GM19023 (cell line): ENCODE measurements around the gene TRAPPC8.

ENCODE experiments used
- ATAC-seq: cut with Tn5 transposase; IDR thresholded peaks from one replicate; pipeline ENCODE4 v1.9.1; 2021; ENCODE audit warnings: mild to moderate bottlenecking, moderate library complexity; ENCODE audit not compliant: unreplicated experiment

Gene TRAPPC8

DNA sequence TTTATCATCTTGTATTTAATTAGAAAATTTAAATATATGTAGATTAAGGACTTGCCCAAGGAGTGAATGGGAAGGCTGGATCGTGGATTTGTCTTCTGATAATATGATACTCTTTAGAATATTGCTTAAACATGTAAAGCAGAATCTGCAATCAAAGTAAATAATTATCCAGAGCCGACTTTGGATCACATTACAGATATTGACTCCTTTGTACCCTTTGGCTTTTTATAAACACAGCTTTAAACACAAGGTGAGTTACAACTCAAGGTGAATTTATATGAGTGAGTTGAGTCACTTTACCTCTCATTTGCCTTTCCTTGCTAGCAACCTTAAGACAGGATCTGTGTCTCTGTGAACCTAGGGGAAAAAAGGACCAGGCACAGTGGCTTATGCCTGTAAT, 144.5 kb downstream of the TRAPPC8 start:
- ATAC-seq: no peak

DNA sequence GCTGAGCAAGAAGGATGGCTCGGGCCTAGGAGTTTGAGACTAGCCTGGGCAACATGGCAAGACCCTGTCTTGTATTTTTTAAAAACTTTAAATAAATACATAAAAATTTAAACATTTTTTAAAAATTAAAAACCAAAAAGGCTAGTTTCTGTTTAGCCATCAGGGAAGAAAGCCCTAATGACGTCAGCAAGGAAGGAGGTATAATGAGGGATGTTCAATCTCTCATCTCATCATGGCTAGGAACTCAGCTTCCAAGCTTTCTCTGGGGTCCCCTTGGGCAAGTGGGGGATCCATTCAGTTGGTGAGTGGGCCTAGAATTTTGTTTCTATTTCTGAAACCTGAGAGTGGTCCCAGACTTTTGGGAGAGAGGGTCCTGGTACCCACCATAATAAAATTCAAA, 147.2 kb downstream of the TRAPPC8 start:
- ATAC-seq: no peak

DNA sequence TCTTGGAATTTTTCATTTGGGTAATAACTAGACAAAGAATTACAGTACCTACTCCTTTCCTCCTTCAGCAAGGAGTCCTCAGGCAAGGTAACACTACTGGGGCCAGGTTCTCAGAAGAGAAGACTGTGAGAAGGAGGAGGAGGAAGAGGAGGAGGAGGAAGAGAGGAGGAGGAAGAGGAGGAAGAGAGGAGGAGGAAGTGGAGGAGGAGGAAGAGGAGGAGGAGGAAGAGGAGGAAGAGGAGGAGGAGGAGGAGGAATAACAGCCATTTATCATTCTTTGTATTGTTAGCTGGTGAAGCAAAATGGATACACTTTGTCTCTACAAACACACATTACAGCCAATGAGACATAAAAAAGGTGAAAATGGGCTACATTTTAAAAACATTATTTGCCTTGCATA, 149.4 kb downstream of the TRAPPC8 start:
- no peak for ATAC-seq

DNA sequence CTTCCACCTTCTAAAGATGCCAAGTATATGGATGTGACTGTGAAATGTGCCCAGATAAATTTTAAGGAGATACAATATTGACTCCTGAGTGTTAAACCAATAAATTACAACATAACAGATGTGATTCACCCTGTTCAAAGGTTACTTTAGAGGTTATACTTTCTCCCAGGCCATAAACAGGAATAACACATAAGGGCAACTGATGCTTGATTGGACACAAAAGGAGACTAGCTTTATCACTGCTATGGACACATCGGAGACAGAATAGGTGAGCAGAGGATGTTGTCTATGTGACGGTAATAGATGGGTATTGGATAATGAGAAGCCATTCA, 150.4 kb downstream of the TRAPPC8 start:
- ATAC-seq: no peak

DNA sequence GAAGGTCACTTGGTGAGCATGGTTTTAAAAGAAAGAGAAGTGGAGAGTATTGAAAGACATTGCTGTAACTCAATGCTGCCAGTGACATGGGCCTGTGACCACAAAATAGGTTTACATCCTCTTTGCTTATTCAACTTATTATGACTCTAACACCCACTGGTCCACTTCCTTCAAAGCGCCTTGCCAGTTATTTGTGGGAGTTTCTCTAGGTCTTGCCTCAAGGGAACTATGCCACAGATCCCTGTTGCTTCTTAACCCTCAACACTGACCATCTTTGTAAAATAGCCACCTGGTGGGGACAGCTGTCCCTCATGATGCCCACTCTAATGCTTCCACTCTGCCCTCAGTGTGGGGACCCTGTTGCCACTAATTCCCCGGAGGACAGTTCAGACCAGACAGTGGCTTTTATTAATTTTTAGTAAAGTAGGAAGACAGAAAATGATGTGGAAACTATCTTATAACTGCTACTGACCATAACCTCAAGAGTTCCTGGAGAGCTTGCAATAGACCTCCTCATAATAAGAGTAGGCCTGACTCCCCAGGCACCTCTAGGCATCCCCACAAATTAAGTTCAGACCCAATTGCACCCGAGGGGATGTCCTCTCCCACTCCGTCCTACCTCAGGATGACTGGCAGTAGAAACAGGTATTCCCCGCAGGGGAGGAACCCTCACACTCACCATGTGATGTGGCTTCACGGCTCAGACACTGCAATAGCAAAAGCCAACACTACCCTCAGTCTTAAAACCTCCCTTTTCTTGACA, 150.9 kb downstream of the TRAPPC8 start:
- peak; percentile 91 for ATAC-seq

DNA sequence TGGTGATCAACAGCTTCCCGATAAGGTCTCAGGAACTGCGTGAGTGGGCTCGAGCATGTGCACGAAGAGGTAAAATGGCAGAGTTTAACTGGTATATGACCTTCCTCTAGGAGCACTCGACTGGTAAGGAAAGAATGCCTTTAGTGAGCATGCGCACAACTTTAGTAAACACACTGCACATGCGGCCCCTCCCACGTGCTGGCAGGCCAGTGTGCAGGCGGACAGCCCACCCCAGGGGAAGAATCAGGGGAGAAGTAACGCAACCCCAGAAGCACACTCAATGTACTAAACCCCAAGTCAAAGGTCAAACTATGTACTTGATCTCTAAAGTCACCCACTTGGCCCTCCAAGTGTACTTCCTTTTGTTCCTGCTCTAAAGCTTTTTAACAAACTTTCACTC, 153.5 kb downstream of the TRAPPC8 start:
- ATAC-seq: no peak

DNA sequence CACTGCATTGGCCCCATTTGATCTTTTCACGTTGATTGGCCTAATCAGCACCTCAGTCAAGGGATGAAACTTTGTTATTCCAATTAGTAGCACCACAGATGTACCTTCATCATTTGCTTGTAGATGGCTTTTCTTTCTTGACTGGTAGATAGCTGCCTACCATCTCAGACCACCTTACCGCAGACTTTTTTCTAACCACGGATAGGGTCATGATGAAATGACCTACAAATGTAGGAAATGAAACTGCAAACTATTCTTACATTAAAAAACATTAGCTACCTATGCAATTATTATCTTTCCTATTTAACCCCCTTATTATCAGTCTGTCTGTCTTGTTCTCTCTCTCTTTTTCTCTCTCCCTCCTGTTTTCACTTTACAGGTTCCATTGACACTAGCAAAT, 159.9 kb downstream of the TRAPPC8 start:
- ATAC-seq: no peak
